ENCODE results near the gene TSPY1.
"Not testable (repeated sequence)": the region's sequence is repeated elsewhere in the genome, so short reads cannot be mapped to it uniquely, and the experiment has no call there.

The TSPY1 gene, protein sequence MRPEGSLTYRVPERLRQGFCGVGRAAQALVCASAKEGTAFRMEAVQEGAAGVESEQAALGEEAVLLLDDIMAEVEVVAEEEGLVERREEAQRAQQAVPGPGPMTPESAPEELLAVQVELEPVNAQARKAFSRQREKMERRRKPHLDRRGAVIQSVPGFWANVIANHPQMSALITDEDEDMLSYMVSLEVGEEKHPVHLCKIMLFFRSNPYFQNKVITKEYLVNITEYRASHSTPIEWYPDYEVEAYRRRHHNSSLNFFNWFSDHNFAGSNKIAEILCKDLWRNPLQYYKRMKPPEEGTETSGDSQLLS
- total RNA-seq = 0 reads per million in 2 experiments

DNA sequence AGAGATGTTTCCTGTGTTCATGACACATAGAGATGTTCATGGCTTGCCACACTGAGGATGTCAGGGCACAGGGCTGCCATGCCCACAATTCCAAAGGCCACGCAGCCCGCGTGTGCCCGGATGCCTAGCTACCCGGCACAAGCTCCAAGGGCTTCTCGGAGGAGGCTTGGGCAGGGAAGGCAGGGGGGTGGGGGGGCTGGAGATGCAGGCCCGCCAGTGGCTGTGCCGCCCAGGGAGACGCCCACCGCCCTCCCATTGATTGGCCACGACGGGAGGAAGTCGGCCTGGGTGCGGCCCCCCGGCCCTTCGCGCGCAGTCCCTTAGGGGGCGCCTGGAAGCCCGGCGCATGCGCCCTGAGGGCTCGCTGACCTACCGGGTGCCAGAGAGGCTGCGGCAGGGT lies at the start of gene TSPY1:
TSS of gene TSPY1 (plus strand) at position 301 of the 400 bp plus-strand sequence. CDS start at position 347, 46 bp downstream.
- not testable (repeated sequence) for DNase-seq (ENCODE audit: low read depth)

DNA sequence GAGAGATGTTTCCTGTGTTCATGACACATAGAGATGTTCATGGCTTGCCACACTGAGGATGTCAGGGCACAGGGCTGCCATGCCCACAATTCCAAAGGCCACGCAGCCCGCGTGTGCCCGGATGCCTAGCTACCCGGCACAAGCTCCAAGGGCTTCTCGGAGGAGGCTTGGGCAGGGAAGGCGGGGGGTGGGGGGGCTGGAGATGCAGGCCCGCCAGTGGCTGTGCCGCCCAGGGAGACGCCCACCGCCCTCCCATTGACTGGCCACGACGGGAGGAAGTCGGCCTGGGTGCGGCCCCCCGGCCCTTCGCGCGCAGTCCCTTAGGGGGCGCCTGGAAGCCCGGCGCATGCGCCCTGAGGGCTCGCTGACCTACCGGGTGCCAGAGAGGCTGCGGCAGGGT lies 20.2 kb downstream of the TSPY1 start, which contains the start of gene TSPY9:
TSS of gene TSPY9 (plus strand) at position 301 of the 400 bp plus-strand sequence. CDS start at position 347, 46 bp downstream.
- not testable (repeated sequence) for DNase-seq (ENCODE audit: low read depth)

DNA sequence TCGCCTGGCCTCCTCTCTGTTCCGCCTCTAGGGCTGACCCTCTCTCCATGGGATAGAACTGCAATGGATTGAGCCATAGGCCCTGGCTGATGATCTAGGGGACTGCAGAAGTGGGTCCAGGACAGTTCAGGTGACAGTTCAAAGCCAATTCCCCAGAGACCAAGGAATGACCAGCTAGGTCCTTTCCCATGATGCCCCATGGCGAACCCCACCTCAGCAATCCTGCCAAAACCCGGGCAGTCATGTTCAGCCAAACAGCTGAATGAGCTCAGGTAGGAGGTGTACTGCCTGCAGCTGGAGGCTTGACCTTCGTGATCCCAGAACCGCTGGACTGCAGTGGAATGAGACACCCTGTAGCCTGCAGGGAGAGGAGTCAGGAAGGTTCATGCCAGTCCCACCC lies 37.6 kb downstream of the TSPY1 start:
- not testable (repeated sequence) for DNase-seq (ENCODE audit: low read depth)

DNA sequence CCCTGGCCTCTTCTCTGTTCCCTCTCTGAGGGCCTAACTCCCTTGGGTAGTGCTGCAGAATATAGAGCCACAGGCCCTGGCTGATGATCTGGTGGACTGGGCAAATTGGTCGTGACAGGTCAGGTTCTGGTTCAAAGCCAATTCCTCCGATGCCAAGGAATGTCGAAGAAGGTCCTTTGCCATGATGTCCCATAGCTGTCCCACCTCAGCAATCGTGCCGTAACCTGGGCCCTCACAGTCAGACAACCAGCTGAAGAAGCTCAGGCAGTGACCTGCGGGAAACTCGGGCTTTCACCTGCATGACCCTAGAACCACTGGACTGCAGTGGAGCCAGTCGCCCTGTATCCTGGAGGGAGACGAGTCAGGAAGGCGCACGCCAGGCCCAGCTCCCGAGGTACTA lies 49.5 kb downstream of the TSPY1 start:
- not testable (repeated sequence) for DNase-seq (ENCODE audit: low read depth)

Data from T follicular helper cell (primary cell).